Astrocyte (in vitro differentiated cells and primary cell): ENCODE results near the gene SPATA1. TPM values are rescaled to one million over a fixed set of nuclear protein-coding genes. Genes with fewer than 3 reads are reported as not detected.

Source experiments
- DNase-seq: peaks from one replicate; pipeline ENCODE4 v3.0.0-alpha.2; 2010; ENCODE audit warnings: low read depth
- FAIRE-seq: peaks from 2 replicates; lab custom pipeline; 2011; peaks lifted over from hg19 to GRCh38; lab: Jason Lieb, UNC
- H2AFZ ChIP-seq: 2 replicates; pipeline ENCODE4 v1.6.0; 2012; ENCODE audit warnings: low read depth, low read length, inconsistent platforms
- H3K27ac ChIP-seq: 2 replicates; pipeline ENCODE4 v1.5.1; 2011; ENCODE audit warnings: low read depth, low read length, inconsistent platforms
- H3K27me3 ChIP-seq: 2 replicates; pipeline ENCODE4 v1.6.0; 2011; ENCODE audit warnings: low read length, inconsistent platforms; ENCODE audit not compliant: insufficient read depth
- H3K36me3 ChIP-seq: 2 replicates; pipeline ENCODE4 v1.5.1; 2011; ENCODE audit warnings: low read length, inconsistent platforms; ENCODE audit not compliant: insufficient read depth
- H3K4me1 ChIP-seq: 2 replicates; pipeline ENCODE4 v1.5.1; 2011; ENCODE audit warnings: low read length, inconsistent platforms; ENCODE audit not compliant: insufficient read depth
- H3K4me2 ChIP-seq: 2 replicates; pipeline ENCODE4 v1.6.0; 2012; ENCODE audit warnings: low read length, inconsistent platforms
- H3K4me3 ChIP-seq: 2 replicates; pipeline ENCODE4 v1.5.1; 2011; ENCODE audit warnings: low read depth, mild to moderate bottlenecking, low read length, inconsistent platforms; ENCODE audit not compliant: insufficient read depth
- H3K79me2 ChIP-seq: 2 replicates; pipeline ENCODE4 v1.6.0; 2012; ENCODE audit warnings: mild to moderate bottlenecking, low read length, inconsistent platforms; ENCODE audit not compliant: insufficient read depth
- H3K9ac ChIP-seq: 2 replicates; pipeline ENCODE4 v1.6.0; 2012; ENCODE audit warnings: mild to moderate bottlenecking, low read length, inconsistent platforms
- H3K9me3 ChIP-seq: 2 replicates; pipeline ENCODE4 v1.5.1; 2012; ENCODE audit warnings: low read depth, mild to moderate bottlenecking, low read length, inconsistent platforms; ENCODE audit not compliant: insufficient read depth
- H4K20me1 ChIP-seq: 2 replicates; pipeline ENCODE4 v1.6.0; 2012; ENCODE audit warnings: low read length, inconsistent platforms; ENCODE audit not compliant: insufficient read depth
- H3K27ac Mint-ChIP-seq: one replicate; pipeline ENCODE4 v1.8.0; 2021; ENCODE audit warnings: mild to moderate bottlenecking, mixed read lengths; ENCODE audit not compliant: unreplicated experiment
- H3K27me3 Mint-ChIP-seq: one replicate; pipeline ENCODE4 v1.8.0; 2021; ENCODE audit warnings: low read depth, mixed read lengths; ENCODE audit not compliant: unreplicated experiment
- H3K36me3 Mint-ChIP-seq: one replicate; pipeline ENCODE4 v1.8.0; 2021; ENCODE audit warnings: low read depth, mixed read lengths; ENCODE audit not compliant: unreplicated experiment
- H3K4me1 Mint-ChIP-seq: one replicate; pipeline ENCODE4 v1.8.0; 2021; ENCODE audit warnings: low read depth, mixed read lengths; ENCODE audit not compliant: unreplicated experiment
- H3K4me3 Mint-ChIP-seq: one replicate; pipeline ENCODE4 v1.8.0; 2021; ENCODE audit warnings: mild to moderate bottlenecking, moderate library complexity, mixed read lengths; ENCODE audit not compliant: unreplicated experiment
- H3K9me3 Mint-ChIP-seq: one replicate; pipeline ENCODE4 v1.8.0; 2021; ENCODE audit warnings: mild to moderate bottlenecking, mixed read lengths; ENCODE audit not compliant: unreplicated experiment
- EZH2 ChIP-seq: IDR thresholded peaks from 2 replicates; pipeline ENCODE4 v1.6.1; 2012; ENCODE audit warnings: mild to moderate bottlenecking, low read length, inconsistent platforms; ENCODE audit not compliant: insufficient read depth
- total RNA-seq: library from RNA; stranded (reverse); gene quantifications from 2 replicates; pipeline ENCODE4 v1.2.1, GENCODE V29; 2021
- TF ChIP-seq, protein P1 (sequence below): IDR thresholded peaks from 2 replicates; pipeline ENCODE4 v1.5.1; 2011; ENCODE audit warnings: low read depth, mild to moderate bottlenecking, inconsistent platforms, low read length, moderate library complexity; ENCODE audit not compliant: insufficient read depth

Gene SPATA1
- total RNA-seq, 1 donor from 2014 or later = 1.4 TPM

DNA sequence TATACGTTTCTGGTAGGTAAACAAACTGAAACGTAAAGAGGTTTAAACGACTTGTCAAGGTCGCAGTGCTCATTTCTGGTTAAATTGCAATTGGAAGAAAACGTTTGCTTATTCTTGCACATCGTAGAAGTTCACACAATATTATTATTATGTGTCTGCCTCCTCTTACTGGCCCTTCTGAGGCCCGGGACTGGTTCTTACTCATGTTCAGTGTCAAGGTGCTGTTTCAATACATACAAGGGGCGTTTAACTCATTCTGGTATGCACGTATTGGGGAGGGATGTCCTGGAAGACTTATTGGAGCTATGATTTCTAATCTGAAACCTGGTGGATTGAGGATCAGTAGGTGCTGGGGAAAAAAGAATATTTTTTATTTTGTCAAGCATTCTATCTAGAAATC lies 26.2 kb upstream of the SPATA1 start:
- Histone ChIP-seq H3K4me2 (peak overlapping the region; percentile 89), H3K4me3 (peak overlapping the region; percentile 88), H3K79me2 (peaks cover 47% of the 10 kb centered on the region), H3K9me3 (peaks cover 4% of the 10 kb centered on the region), H3K27me3 (no peaks in the 10 kb centered on the region), H3K27ac (peak overlapping the region; percentile 84), H3K4me1 (peaks cover 10% of the 10 kb centered on the region), H3K36me3 (peaks cover 6% of the 10 kb centered on the region), H3K9ac (peak overlapping the region; percentile 88), H4K20me1 (peaks cover 14% of the 10 kb centered on the region), H2AFZ (peak overlapping the region; percentile 93)
- DNase-seq (no peak), FAIRE-seq (no peak)
- Mint-ChIP-seq H3K9me3 (peaks cover 9% of the 10 kb centered on the region), H3K36me3 (peaks cover 3% of the 10 kb centered on the region), H3K4me1 (peaks cover 10% of the 10 kb centered on the region), H3K27me3 (peaks cover 10% of the 10 kb centered on the region), H3K4me3 (peak overlapping the region; percentile 100), H3K27ac (peak overlapping the region; percentile 88)
- TF ChIP-seq, protein P1, sequence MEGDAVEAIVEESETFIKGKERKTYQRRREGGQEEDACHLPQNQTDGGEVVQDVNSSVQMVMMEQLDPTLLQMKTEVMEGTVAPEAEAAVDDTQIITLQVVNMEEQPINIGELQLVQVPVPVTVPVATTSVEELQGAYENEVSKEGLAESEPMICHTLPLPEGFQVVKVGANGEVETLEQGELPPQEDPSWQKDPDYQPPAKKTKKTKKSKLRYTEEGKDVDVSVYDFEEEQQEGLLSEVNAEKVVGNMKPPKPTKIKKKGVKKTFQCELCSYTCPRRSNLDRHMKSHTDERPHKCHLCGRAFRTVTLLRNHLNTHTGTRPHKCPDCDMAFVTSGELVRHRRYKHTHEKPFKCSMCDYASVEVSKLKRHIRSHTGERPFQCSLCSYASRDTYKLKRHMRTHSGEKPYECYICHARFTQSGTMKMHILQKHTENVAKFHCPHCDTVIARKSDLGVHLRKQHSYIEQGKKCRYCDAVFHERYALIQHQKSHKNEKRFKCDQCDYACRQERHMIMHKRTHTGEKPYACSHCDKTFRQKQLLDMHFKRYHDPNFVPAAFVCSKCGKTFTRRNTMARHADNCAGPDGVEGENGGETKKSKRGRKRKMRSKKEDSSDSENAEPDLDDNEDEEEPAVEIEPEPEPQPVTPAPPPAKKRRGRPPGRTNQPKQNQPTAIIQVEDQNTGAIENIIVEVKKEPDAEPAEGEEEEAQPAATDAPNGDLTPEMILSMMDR = no peak
- no peak for TF ChIP-seq EZH2

DNA sequence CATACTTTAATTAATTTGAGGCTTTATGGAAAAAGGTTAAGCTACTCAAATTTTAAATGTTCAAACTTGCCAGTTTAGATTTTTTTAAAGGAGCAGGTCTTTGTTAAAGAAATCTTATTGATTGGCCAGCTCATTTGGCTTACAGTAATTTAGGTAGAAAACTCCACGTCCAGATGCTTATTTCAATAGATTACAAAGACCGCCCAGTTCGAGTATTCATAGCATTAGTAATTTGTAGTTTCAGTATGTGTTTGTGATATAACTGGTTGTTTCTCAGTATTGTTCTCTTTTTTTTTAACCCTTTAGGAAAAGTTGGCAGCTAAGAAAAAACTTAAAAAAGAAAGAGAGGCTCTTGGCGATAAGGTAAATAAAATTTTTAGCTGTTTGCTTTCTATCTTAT lies 25.5 kb upstream of the SPATA1 start:
- peaks cover 10% of the 10 kb centered on the region for H3K4me1 Mint-ChIP-seq
- peak overlapping the region; percentile 88 for H3K9ac ChIP-seq
- H3K36me3 ChIP-seq = peaks cover 6% of the 10 kb centered on the region
- FAIRE-seq = no peak
- TF ChIP-seq, protein P1 = no peak
- no peak for TF ChIP-seq EZH2
- H3K4me1 ChIP-seq = peaks cover 10% of the 10 kb centered on the region
- peak overlapping the region; percentile 100 for H3K4me3 Mint-ChIP-seq
- DNase-seq = no peak
- H3K27me3 Mint-ChIP-seq = peaks cover 10% of the 10 kb centered on the region
- H3K79me2 ChIP-seq = peaks cover 53% of the 10 kb centered on the region
- peak overlapping the region; percentile 89 for H3K4me2 ChIP-seq
- peaks cover 16% of the 10 kb centered on the region for H4K20me1 ChIP-seq
- peak overlapping the region; percentile 88 for H3K4me3 ChIP-seq
- H3K9me3 ChIP-seq = peaks cover 4% of the 10 kb centered on the region
- peaks cover 3% of the 10 kb centered on the region for H3K36me3 Mint-ChIP-seq
- H2AFZ ChIP-seq = no peak overlapping the region
- peaks cover 9% of the 10 kb centered on the region for H3K9me3 Mint-ChIP-seq
- no peak overlapping the region for H3K27ac ChIP-seq
- H3K27ac Mint-ChIP-seq = no peak overlapping the region
- H3K27me3 ChIP-seq = no peaks in the 10 kb centered on the region

DNA sequence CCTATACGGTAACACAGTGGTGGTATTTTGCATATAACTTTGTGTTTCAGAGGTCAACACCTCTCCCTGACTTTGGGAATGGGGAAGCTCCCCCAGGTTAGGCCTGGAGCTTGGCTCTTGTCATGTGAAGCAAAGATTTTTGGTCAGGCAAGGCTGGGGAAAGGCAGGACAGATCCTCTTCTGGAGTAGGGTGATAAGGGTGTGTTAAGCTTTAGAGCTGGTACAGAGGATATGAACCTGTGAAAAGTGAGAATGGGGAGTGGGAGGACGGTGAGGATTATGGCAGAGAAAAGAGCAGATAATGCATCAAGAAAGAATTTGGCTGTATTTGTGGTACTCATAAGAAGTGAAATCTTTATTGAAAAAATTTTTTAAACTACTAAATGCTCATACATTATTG lies 24.9 kb upstream of the SPATA1 start:
- peaks cover 10% of the 10 kb centered on the region for H3K36me3 ChIP-seq
- Mint-ChIP-seq H3K4me1 (peaks cover 10% of the 10 kb centered on the region), H3K27ac (peak overlapping the region; percentile 49), H3K27me3 (peaks cover 5% of the 10 kb centered on the region), H3K4me3 (peak overlapping the region; percentile 34), H3K9me3 (peaks cover 9% of the 10 kb centered on the region), H3K36me3 (peaks cover 8% of the 10 kb centered on the region)
- H3K4me1 ChIP-seq = peaks cover 10% of the 10 kb centered on the region
- H2AFZ ChIP-seq = no peak overlapping the region
- no peak overlapping the region for H3K9ac ChIP-seq
- H3K4me2 ChIP-seq = peak overlapping the region; percentile 28
- H3K9me3 ChIP-seq = peaks cover 4% of the 10 kb centered on the region
- no peak for DNase-seq
- peaks cover 57% of the 10 kb centered on the region for H3K79me2 ChIP-seq
- FAIRE-seq = no peak
- no peak overlapping the region for H3K27ac ChIP-seq
- H3K4me3 ChIP-seq = no peak overlapping the region
- H4K20me1 ChIP-seq = peaks cover 21% of the 10 kb centered on the region
- TF ChIP-seq, protein P1 = no peak
- TF ChIP-seq EZH2 = no peak
- no peaks in the 10 kb centered on the region for H3K27me3 ChIP-seq
